ENCODE measurements around the gene TIMM8A.

DNA sequence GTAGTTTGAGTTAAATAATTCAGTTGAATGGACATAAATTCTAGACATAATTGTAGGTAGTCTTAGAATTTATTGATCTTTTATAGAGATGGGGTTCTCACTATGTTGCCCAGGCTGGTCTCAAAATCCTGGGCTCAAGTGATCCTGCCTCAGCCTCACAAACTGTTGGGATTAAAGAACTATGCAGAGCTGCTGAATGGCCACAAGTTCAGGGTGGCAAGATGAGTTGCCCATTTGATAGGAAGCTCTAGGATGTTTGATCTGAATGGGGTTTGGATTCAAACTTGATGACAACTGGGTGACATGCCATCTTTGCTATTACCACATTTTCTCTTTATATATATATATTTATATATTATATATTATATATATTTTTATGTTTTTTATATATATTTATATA is 45.8 kb upstream of the TIMM8A start:
- TF ChIP-seq EZH2 (IDR thresholded peaks at IDR 0.05; ENCODE audit: insufficient read depth, poor library complexity, severe bottlenecking) (no peak), EZH2phosphoT487 (IDR thresholded peaks at IDR 0.05; ENCODE audit: insufficient read depth, low read depth) (no peak)

Data from GM23248 (cell line).